ENCODE results near the gene PATZ1. TPM values are rescaled to one million over a fixed set of nuclear protein-coding genes. Genes with fewer than 3 reads are reported as not detected.

PATZ1 gene
- total RNA-seq, 1 donor from 2014 or later: 24.0 TPM

GRCh38 chr22:31345331-31346254 is 553 bp downstream of the PATZ1 start:
- peaks cover 27% of the 10 kb centered on the region for H3K4me1 Mint-ChIP-seq (ENCODE audit: low read depth, unreplicated experiment)
- Histone ChIP-seq H3K27me3 (ENCODE audit: insufficient read depth, low read length) (no peaks in the 10 kb centered on the region), H3K4me2 (ENCODE audit: low read length) (peak overlapping the region; percentile 91), H3K4me3 (ENCODE audit: insufficient read depth, low read depth, low read length) (peak overlapping the region; percentile 54), H3K4me1 (ENCODE audit: insufficient read depth, low read length) (peaks cover 41% of the 10 kb centered on the region), H3K79me2 (ENCODE audit: insufficient read depth, low read length) (peaks cover 42% of the 10 kb centered on the region), H2AFZ (ENCODE audit: low read depth, low read length) (peak overlapping the region; percentile 44), H3K36me3 (ENCODE audit: insufficient read depth, low read length) (no peaks in the 10 kb centered on the region), H4K20me1 (ENCODE audit: insufficient read depth, low read length) (peaks cover 50% of the 10 kb centered on the region), H3K9me3 (ENCODE audit: insufficient read depth, low read depth, low read length) (no peaks in the 10 kb centered on the region), H3K9ac (ENCODE audit: low read length) (peak overlapping the region; percentile 65), H3K27ac (ENCODE audit: low read depth, low read length) (peak overlapping the region; percentile 35)
- peak overlapping the region; percentile 12 for H3K27ac Mint-ChIP-seq (ENCODE audit: unreplicated experiment)
- peaks cover 9% of the 10 kb centered on the region for H3K36me3 Mint-ChIP-seq (ENCODE audit: low read depth, unreplicated experiment)
- no peaks in the 10 kb centered on the region for H3K27me3 Mint-ChIP-seq (ENCODE audit: low read depth, unreplicated experiment)
- no peaks in the 10 kb centered on the region for H3K9me3 Mint-ChIP-seq (ENCODE audit: unreplicated experiment)
- DNase-seq (ENCODE audit: low read depth): peak; percentile 74
- peak overlapping the region; percentile 80 for H3K4me3 Mint-ChIP-seq (ENCODE audit: unreplicated experiment)
- no peak for TF ChIP-seq EZH2 (IDR thresholded peaks at IDR 0.05; ENCODE audit: insufficient read depth, low read length)
- TF ChIP-seq CTCF (IDR thresholded peaks at IDR 0.05; ENCODE audit: insufficient read depth, low read depth, low read length): peak; percentile 25
- no peak for FAIRE-seq

GRCh38 chr22:31344578-31345330 is 1.4 kb downstream of the PATZ1 start:
- peaks cover 28% of the 10 kb centered on the region for H3K4me1 Mint-ChIP-seq (ENCODE audit: low read depth, unreplicated experiment)
- FAIRE-seq: no peak
- peaks cover 41% of the 10 kb centered on the region for H3K4me1 ChIP-seq (ENCODE audit: insufficient read depth, low read length)

More at GRCh38 chr22:31344578-31345330, 1.4 kb downstream of the PATZ1 start:
- Histone ChIP-seq H3K36me3 (ENCODE audit: insufficient read depth, low read length) (no peaks in the 10 kb centered on the region), H3K4me3 (ENCODE audit: insufficient read depth, low read depth, low read length) (peak overlapping the region; percentile 54), H3K79me2 (ENCODE audit: insufficient read depth, low read length) (peaks cover 42% of the 10 kb centered on the region), H2AFZ (ENCODE audit: low read depth, low read length) (peak overlapping the region; percentile 44), H3K9ac (ENCODE audit: low read length) (peak overlapping the region; percentile 28), H3K9me3 (ENCODE audit: insufficient read depth, low read depth, low read length) (no peaks in the 10 kb centered on the region), H3K27ac (ENCODE audit: low read depth, low read length) (no peak overlapping the region), H3K27me3 (ENCODE audit: insufficient read depth, low read length) (no peaks in the 10 kb centered on the region), H4K20me1 (ENCODE audit: insufficient read depth, low read length) (peaks cover 59% of the 10 kb centered on the region), H3K4me2 (ENCODE audit: low read length) (peak overlapping the region; percentile 91)
- Mint-ChIP-seq H3K9me3 (ENCODE audit: unreplicated experiment) (no peaks in the 10 kb centered on the region), H3K27ac (ENCODE audit: unreplicated experiment) (peak overlapping the region; percentile 18), H3K4me3 (ENCODE audit: unreplicated experiment) (peak overlapping the region; percentile 80), H3K27me3 (ENCODE audit: low read depth, unreplicated experiment) (no peaks in the 10 kb centered on the region), H3K36me3 (ENCODE audit: low read depth, unreplicated experiment) (peaks cover 13% of the 10 kb centered on the region)
- no peak for TF ChIP-seq EZH2 (IDR thresholded peaks at IDR 0.05; ENCODE audit: insufficient read depth, low read length)
- TF ChIP-seq CTCF (IDR thresholded peaks at IDR 0.05; ENCODE audit: insufficient read depth, low read depth, low read length): no peak
- DNase-seq (ENCODE audit: low read depth): peak; percentile 53
